Sigmoid colon (tissue), 4 donors: Measurements from ENCODE around the gene OLFM1.

Experiments used
- CTCF ChIP-seq, 4 experiments: fragments of 450-650 bp in 3 of 4; fragments of 200-600 bp in 1 of 4; IDR thresholded peaks; one replicate each; pipeline ENCODE4 v1.5.1; 2016 to 2019; ENCODE audit warnings: antibody characterized with exemption in 4 of 4, mild to moderate bottlenecking in 3 of 4, moderate library complexity in 2 of 4
- POLR2A ChIP-seq, 2 donors: fragments of 450-650 bp; IDR thresholded peaks; one replicate each; pipeline ENCODE4 v1.6.1; 2016; ENCODE audit warnings: antibody characterized with exemption in 2 of 2, mild to moderate bottlenecking in 2 of 2, moderate library complexity in 2 of 2
- POLR2AphosphoS5 ChIP-seq, 4 donors: sonication (generic); formaldehyde crosslinking; IDR thresholded peaks; one replicate each; pipeline ENCODE4 v1.6.1; 2017; ENCODE audit warnings: antibody characterized with exemption in 4 of 4

- TF ChIP-seq CTCF (IDR thresholded peaks at IDR 0.05) (no peak), POLR2AphosphoS5 (IDR thresholded peaks at IDR 0.05) (no peak), POLR2A (IDR thresholded peaks at IDR 0.05) (no peak)
These were observed 6.9 kb upstream of the OLFM1 start for GRCh38 chr9:135080286-135081263.
